HG02623 (cell line): Measurements from ENCODE around the gene KCNE5.
"Not testable (repeated sequence)": the region's sequence is repeated elsewhere in the genome, so short reads cannot be mapped to it uniquely, and the experiment has no call there.

Source experiments
- ATAC-seq: cut with Tn5 transposase; IDR thresholded peaks from one replicate; pipeline ENCODE4 v1.9.1; 2021; ENCODE audit warnings: moderate library complexity; ENCODE audit not compliant: unreplicated experiment

Gene KCNE5

DNA sequence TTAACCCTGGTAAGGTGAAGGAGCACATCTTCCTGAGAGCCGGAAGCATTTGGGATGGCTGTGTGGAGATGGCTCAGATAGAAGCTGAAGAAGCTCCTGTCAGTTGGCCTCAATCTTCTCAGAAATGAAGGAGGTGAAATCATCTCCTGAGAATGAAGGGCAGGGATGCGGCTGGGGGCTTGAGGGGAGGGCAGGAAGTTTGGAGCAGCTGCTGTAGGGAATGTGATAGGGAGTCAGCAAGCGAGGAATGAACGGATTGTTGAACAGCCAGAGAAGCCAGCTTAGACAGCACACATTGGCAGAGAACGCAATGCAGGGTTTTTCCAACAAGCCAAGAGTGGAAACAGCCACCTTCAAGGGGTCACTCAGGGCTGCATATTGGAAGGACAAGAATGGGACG lies 10.0 kb downstream of the KCNE5 start:
- no peak for ATAC-seq

DNA sequence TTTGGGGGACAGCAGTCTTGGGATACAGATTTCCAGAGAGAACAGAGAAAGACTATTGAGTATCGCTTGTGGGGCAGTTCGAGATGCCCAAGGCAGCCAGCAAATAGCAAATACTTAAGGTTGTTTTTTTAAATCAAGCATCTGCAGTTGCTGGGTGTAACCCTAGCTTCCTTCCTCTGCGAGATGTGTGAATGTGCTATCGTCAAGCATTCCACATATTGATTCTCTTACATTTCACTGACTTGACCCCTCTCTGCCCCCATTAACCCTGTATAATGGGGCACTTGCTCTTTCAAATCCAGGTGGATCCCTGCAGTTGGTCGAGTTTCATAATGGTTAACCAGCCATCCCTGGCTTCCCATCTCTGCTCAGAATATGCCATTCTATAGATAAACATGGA lies 23.5 kb downstream of the KCNE5 start:
- ATAC-seq, result no peak

GRCh38 chrX:109600237-109600651 lies 24.7 kb downstream of the KCNE5 start:
- no peak for ATAC-seq

DNA sequence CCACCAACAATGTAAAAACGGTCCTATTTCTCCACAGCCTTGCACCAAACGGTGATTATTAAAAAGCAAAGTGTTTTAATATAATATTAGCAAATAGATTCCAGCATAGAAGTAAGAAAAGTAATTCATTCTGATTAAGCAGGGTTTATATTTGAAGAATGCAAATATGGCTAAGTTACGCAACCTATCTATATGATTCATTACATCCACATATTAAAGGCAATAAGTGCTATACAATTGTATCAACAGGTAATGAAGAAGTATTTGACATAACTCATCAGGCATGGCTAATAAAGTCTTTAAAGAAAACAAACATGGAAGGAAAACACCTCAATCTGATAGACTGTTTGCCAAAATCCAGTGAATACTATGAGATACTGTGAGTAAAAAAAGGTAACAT lies 29.0 kb downstream of the KCNE5 start:
- ATAC-seq, result no peak

DNA sequence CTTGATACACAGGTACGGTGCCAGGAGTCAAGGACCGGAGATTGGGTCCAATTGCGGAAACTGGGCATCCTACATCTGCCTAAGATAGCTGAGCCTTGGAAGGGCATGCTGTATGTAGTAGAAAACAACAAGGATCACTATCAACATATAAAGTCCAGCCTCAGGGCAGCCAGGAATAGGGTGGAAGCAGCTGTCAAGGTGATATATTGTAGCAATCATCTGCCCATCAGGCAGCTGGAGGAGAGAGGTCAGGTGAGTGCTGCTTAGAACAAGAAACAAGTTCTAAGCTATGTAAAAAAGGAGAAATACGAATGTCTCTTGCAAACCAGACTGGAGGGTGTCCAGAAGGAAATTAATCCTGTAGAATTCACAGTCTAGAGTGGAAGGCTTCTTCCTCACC lies 34.8 kb downstream of the KCNE5 start:
- no peak for ATAC-seq

GRCh38 chrX:109585488-109585887 lies 39.5 kb downstream of the KCNE5 start:
- ATAC-seq, result no peak

DNA sequence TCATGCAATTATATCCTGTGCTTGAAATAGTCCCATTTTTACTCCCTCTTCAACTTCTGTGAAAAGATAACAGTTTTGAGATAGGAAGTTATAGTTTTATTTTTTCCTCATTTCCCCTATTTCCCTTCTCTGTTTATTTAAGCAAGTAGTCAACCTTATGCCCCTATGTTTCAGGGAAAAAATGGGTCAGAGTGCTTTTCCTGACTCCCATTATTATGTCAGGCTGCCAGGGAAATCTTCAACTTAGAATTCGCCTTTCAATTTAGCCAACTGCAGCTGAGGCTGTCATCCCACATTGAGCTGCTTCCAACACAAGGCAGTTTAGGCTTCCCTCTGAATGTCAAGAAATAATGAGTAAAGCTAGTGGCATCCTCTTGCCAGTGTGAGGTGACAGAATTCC lies 46.1 kb downstream of the KCNE5 start:
- no peak for ATAC-seq

GRCh38 chrX:109577055-109577454 lies 47.9 kb downstream of the KCNE5 start:
- no peak for ATAC-seq

- ATAC-seq, result not testable (repeated sequence)
These were observed 48.9 kb downstream of the KCNE5 start for GRCh38 chrX:109576083-109576482.
